K562 (cell line): ENCODE data around the gene DYNLT2. TPM values are rescaled to one million over a fixed set of nuclear protein-coding genes. Genes with fewer than 3 reads are reported as not detected.

ENCODE experiments used
- CBFA2T2 ChIP-seq: fragments of 450-650 bp; conservative IDR thresholded peaks from 2 replicates; pipeline ENCODE4 v1.6.1; 2017; ENCODE audit warnings: mild to moderate bottlenecking
- CTCFL ChIP-seq: IDR thresholded peaks from 2 replicates; pipeline ENCODE4 v1.6.1; 2011; ENCODE audit warnings: borderline replicate concordance, low read depth, mild to moderate bottlenecking, moderate library complexity, low read length; ENCODE audit not compliant: insufficient read depth, poor library complexity, severe bottlenecking
- HEY1 ChIP-seq: fragments of 250-450 bp; sonication (Bioruptor Pico); IDR thresholded peaks from 2 replicates; pipeline ENCODE4 v1.5.0; 2020; ENCODE audit warnings: mild to moderate bottlenecking, moderate library complexity, borderline replicate concordance
- HNRNPLL ChIP-seq: fragments of 200-400 bp; formaldehyde crosslinking; IDR thresholded peaks from 2 replicates; pipeline ENCODE4 v1.6.1; 2017; ENCODE audit warnings: low read length, low read depth, mild to moderate bottlenecking; ENCODE audit not compliant: poor library complexity, severe bottlenecking
- MLX ChIP-seq, 2 experiments: fragments of 450-650 bp in 1 of 2; sonication (generic) in 1 of 2; formaldehyde crosslinking; conservative IDR thresholded peaks; 2 replicates each; pipeline versions ENCODE4 v1.4.0 to v1.8.1; 2020 to 2022; ENCODE audit warnings: mild to moderate bottlenecking in 1 of 2, missing genetic modification reagents in 1 of 2
- MYC ChIP-seq, 2 experiments: fragments of 250-450 bp in 1 of 2; sonication (Bioruptor Pico) in 1 of 2; IDR thresholded peaks; 2 replicates each; pipeline versions ENCODE4 v1.5.1 to v1.6.1; 2012 to 2021; ENCODE audit warnings: low read depth in 2 of 2, borderline replicate concordance in 1 of 2, improper control_type of control experiment in 1 of 2, low read length in 1 of 2, mild to moderate bottlenecking in 1 of 2, moderate library complexity in 1 of 2
- NCOA2 ChIP-seq, 2 experiments: fragments of 450-650 bp; IDR thresholded peaks; 2 replicates each; pipeline ENCODE4 v1.6.1; 2018; ENCODE audit warnings: mild to moderate bottlenecking in 2 of 2, moderate library complexity in 1 of 2; ENCODE audit not compliant: partially characterized antibody in 2 of 2
- RBM17 ChIP-seq: fragments of 200-400 bp; formaldehyde crosslinking; IDR thresholded peaks from 2 replicates; pipeline ENCODE4 v1.6.1; 2017; ENCODE audit warnings: low read depth, mild to moderate bottlenecking, low read length, borderline replicate concordance
- ZNF395 ChIP-seq: fragments of 200-800 bp; sonication (Bioruptor generic); IDR thresholded peaks from 2 replicates; pipeline ENCODE4 v1.6.1; 2017; ENCODE audit warnings: missing genetic modification characterization, missing compliant biosample characterization
- ZNF639 ChIP-seq, 2 experiments: fragments of 200-800 bp in 1 of 2; sonication (Bioruptor generic) in 1 of 2; sonication (generic) in 1 of 2; formaldehyde crosslinking in 1 of 2; IDR thresholded peaks in 1 of 2; conservative IDR thresholded peaks in 1 of 2; 2 replicates each; pipeline versions ENCODE4 v1.5.0 to v1.6.1; 2016 to 2020; ENCODE audit warnings: missing compliant biosample characterization in 1 of 2, missing genetic modification characterization in 1 of 2, missing genetic modification reagents in 1 of 2
- ZNF740 ChIP-seq, 3 experiments: fragments of 200-800 bp in 1 of 3; sonication (Bioruptor generic) in 1 of 3; sonication (generic) in 1 of 3; formaldehyde crosslinking in 1 of 3; IDR thresholded peaks; 2 replicates each; pipeline versions ENCODE4 v1.6.1 to v1.8.0; 2016 to 2022; ENCODE audit warnings: mild to moderate bottlenecking in 2 of 3, missing compliant biosample characterization in 2 of 3, missing genetic modification characterization in 2 of 3, missing genetic modification reagents in 1 of 3
- polyA plus RNA-seq, 8 experiments: library from polyadenylated mRNA; depleted of rRNA in 4 of 8; stranded (reverse) in 5 of 8; unstranded in 3 of 8; fragments of >200 nt; fragmentation: Nextera tagmentation in 2 of 8; fragmentation: Illumina TruSeq in 1 of 8; extraction: Ambion mirVana in 2 of 8; extraction: Trizol in 1 of 8; gene quantifications; 2 replicates each; pipeline versions ENCODE4 v1.2.1 to v1.2.3, GENCODE V29; 2011 to 2014; ENCODE audit warnings: inconsistent platforms in 1 of 8, missing spikeins in 1 of 8
- total RNA-seq, 7 experiments: library from RNA; depleted of rRNA in 6 of 7; stranded (reverse); fragments of >200 nt in 6 of 7; fragmentation: Illumina TruSeq in 2 of 7; extraction: Trizol in 2 of 7; gene quantifications; 2 replicates each; pipeline versions ENCODE4 v1.2.1 to v1.2.3, GENCODE V29; 2011 to 2021; ENCODE audit warnings: low replicate concordance in 1 of 7

DYNLT2 gene
- total and polyA plus RNA-seq, 9 of the 15 experiments (the other 6 are each of a cell fraction or from before 2014, with no cell fraction given), result 2.0 to 12.8 (median 6.3) TPM

- TF ChIP-seq CBFA2T2 (no peak), ZNF740 (CRISPR knock-in tag; IDR thresholded peaks at IDR 0.05) (no peak; the same call in 1 of the 2 replicates), ZNF740 (tag; IDR thresholded peaks at IDR 0.05) (0 out of 4 replicates have a peak, but pooled peaks of 1 of the 2 experiments have one; percentile 60), MYC (IDR thresholded peaks at IDR 0.05; ENCODE audit: low read depth, low read length) (no peak), MYC (CRISPR knock-in tag; IDR thresholded peaks at IDR 0.05; ENCODE audit: borderline replicate concordance, low read depth) (no peak), CTCFL (peak; percentile 24), ZNF639 (CRISPR knock-in tag; conservative IDR thresholded peaks at IDR 0.05 in 1 of 2, IDR thresholded peaks at IDR 0.05 in 1 of 2) (peak in 1 of 2 experiments; percentile 85; a peak in 1 of 4 replicates), RBM17 (no peak), HEY1 (no peak), ZNF395 (CRISPR knock-in tag) (0 out of 2 replicates have a peak, but pooled peaks have one; percentile 53), HNRNPLL (no peak), NCOA2 (IDR thresholded peaks at IDR 0.05; ENCODE audit: partially characterized antibody in 2 of 2) (no peak), MLX (CRISPR knock-in tag; conservative IDR thresholded peaks at IDR 0.05) (no peak)
These were observed 27.3 kb downstream of the DYNLT2 start (continued) for GRCh38 chr6:169723991-169724493.
